H1 (cell line): ENCODE results near the gene CHSY3. TPM values are rescaled to one million over a fixed set of nuclear protein-coding genes. Genes with fewer than 3 reads are reported as not detected.

Experiments used
- CTCF ChIA-PET: fragments of 300-600 bp; sonication (Branson Sonifier 250); formaldehyde crosslinking; loops from one replicate; lab custom pipeline; 2021; ENCODE audit not compliant: partially characterized antibody; lab: Charles Lee
- POLR2A ChIA-PET: fragments of 300-600 bp; sonication (Branson Sonifier 250); formaldehyde crosslinking; loops from one replicate; lab custom pipeline; 2021; ENCODE audit warnings: inconsistent platforms; ENCODE audit not compliant: partially characterized antibody; lab: Charles Lee
- DNase-seq, 2 experiments: peaks; one replicate each; pipeline versions ENCODE4 v3.0.0 to v3.0.0-alpha.2; 2010 to 2022; ENCODE audit warnings: low spot score in 2 of 2, low read depth in 1 of 2, mixed read lengths in 1 of 2
- FAIRE-seq: peaks from 2 replicates; lab custom pipeline; 2011; peaks lifted over from hg19 to GRCh38; lab: Jason Lieb, UNC
- H2AFZ ChIP-seq: 2 replicates; pipeline ENCODE4 v1.8.1; 2012; ENCODE audit warnings: low read length, inconsistent platforms
- H2AK5ac ChIP-seq: 2 replicates; pipeline ENCODE4 v1.6.1; 2013; ENCODE audit warnings: low read depth, low read length
- H2BK120ac ChIP-seq: replicated peaks from 2 replicates; pipeline ENCODE3; 2013; ENCODE audit warnings: low read depth, low read length, inconsistent platforms
- H2BK12ac ChIP-seq: 2 replicates; pipeline ENCODE4 v1.6.1; 2013; ENCODE audit warnings: low read depth, low read length
- H2BK15ac ChIP-seq: 2 replicates; pipeline ENCODE4 v1.6.1; 2013; ENCODE audit warnings: low read length
- H2BK20ac ChIP-seq: 2 replicates; pipeline ENCODE4 v1.6.1; 2013; ENCODE audit warnings: low read length
- H2BK5ac ChIP-seq: 2 replicates; pipeline ENCODE4 v1.6.1; 2013; ENCODE audit warnings: low read depth, low read length
- H3K14ac ChIP-seq: 2 replicates; pipeline ENCODE4 v1.6.1; 2013; ENCODE audit warnings: inconsistent platforms; ENCODE audit not compliant: insufficient read length
- H3K18ac ChIP-seq: 2 replicates; pipeline ENCODE4 v1.6.1; 2013; ENCODE audit warnings: low read length; ENCODE audit errors: extremely low read depth
- H3K23ac ChIP-seq: 2 replicates; pipeline ENCODE4 v1.6.1; 2013; ENCODE audit warnings: inconsistent platforms; ENCODE audit not compliant: insufficient read length
- H3K23me2 ChIP-seq: 2 replicates; pipeline ENCODE4 v1.6.1; 2013; ENCODE audit warnings: low read depth, low read length
- H3K27ac ChIP-seq: 2 replicates; pipeline ENCODE4 v1.6.1; 2011; ENCODE audit warnings: low read depth, low read length, inconsistent platforms
- H3K27me3 ChIP-seq, 4 experiments: replicated peaks in 1 of 4; 1 replicate in 1 of 4; 2 replicates in 3 of 4; pipeline versions ENCODE4 v1.6.1 to v1.8.1; 2011 to 2013; ENCODE audit warnings: low read length in 3 of 4, mild to moderate bottlenecking in 3 of 4, inconsistent platforms in 2 of 4, mixed read lengths in 2 of 4, moderate library complexity in 1 of 4; ENCODE audit not compliant: control insufficient read depth in 3 of 4, insufficient read depth in 3 of 4; ENCODE audit errors: extremely low read depth in 1 of 4
- H3K36me3 ChIP-seq, 4 experiments: 2 replicates each; pipeline versions ENCODE4 v1.6.1 to v1.8.1; 2011 to 2013; ENCODE audit warnings: mild to moderate bottlenecking in 4 of 4, low read length in 3 of 4, moderate library complexity in 2 of 4, control low read depth in 1 of 4, inconsistent platforms in 1 of 4; ENCODE audit not compliant: insufficient read depth in 4 of 4, control insufficient read depth in 2 of 4
- H3K4ac ChIP-seq: replicated peaks from 2 replicates; pipeline ENCODE3; 2013; ENCODE audit warnings: low read length, low read depth, mixed read lengths, inconsistent platforms; ENCODE audit not compliant: insufficient read length
- H3K4me1 ChIP-seq, 4 experiments: replicated peaks in 1 of 4; 1 replicate in 1 of 4; 2 replicates in 3 of 4; pipeline versions ENCODE4 v1.6.1 to v1.8.1; 2011 to 2013; ENCODE audit warnings: low read length in 3 of 4, inconsistent platforms in 2 of 4, mixed read lengths in 1 of 4; ENCODE audit not compliant: insufficient read depth in 4 of 4, control insufficient read depth in 3 of 4
- H3K4me2 ChIP-seq, 2 experiments: 2 replicates each; pipeline versions ENCODE4 v1.6.1 to v1.8.1; 2011 to 2013; ENCODE audit warnings: low read depth in 2 of 2, low read length in 2 of 2, control low read depth in 1 of 2, inconsistent platforms in 1 of 2, mild to moderate bottlenecking in 1 of 2; ENCODE audit not compliant: insufficient read depth in 1 of 2
- H3K4me3 ChIP-seq, 4 experiments: fragments of 200-600, 300-600 bp in 1 of 4; sonication (generic), shearing (Covaris generic), sonication (Bioruptor Twin) in 1 of 4; 2 replicates each; pipeline versions ENCODE4 v1.5.1 to v1.8.1; 2011 to 2016; ENCODE audit warnings: low read length in 4 of 4, low read depth in 3 of 4, control low read depth in 2 of 4, inconsistent platforms in 2 of 4, mild to moderate bottlenecking in 2 of 4, mixed read lengths in 1 of 4, moderate library complexity in 1 of 4; ENCODE audit not compliant: insufficient read depth in 2 of 4; ENCODE audit errors: extremely low read depth in 1 of 4
- H3K56ac ChIP-seq: replicated peaks from 2 replicates; pipeline ENCODE3; 2013; ENCODE audit warnings: low read depth, mild to moderate bottlenecking, mixed read lengths, low read length, inconsistent platforms; ENCODE audit not compliant: insufficient read length
- H3K79me1 ChIP-seq: 2 replicates; pipeline ENCODE4 v1.6.1; 2013; ENCODE audit warnings: low read depth, low read length, control low read depth
- H3K79me2 ChIP-seq, 2 experiments: 2 replicates each; pipeline versions ENCODE4 v1.6.1 to v1.8.1; 2012 to 2013; ENCODE audit warnings: low read length in 2 of 2, mild to moderate bottlenecking in 2 of 2, inconsistent platforms in 1 of 2; ENCODE audit not compliant: insufficient read depth in 2 of 2, control insufficient read depth in 1 of 2
- H3K9ac ChIP-seq, 4 experiments: replicated peaks in 1 of 4; 1 replicate in 1 of 4; 2 replicates in 3 of 4; pipeline versions ENCODE4 v1.6.1 to v1.8.1; 2011 to 2013; ENCODE audit warnings: low read depth in 3 of 4, low read length in 3 of 4, control low read depth in 2 of 4, mild to moderate bottlenecking in 2 of 4, moderate library complexity in 2 of 4, inconsistent platforms in 1 of 4; ENCODE audit errors: extremely low read depth in 1 of 4
- H3K9me3 ChIP-seq, 2 experiments: 2 replicates each; pipeline versions ENCODE4 v1.6.1 to v1.8.1; 2012 to 2013; ENCODE audit warnings: mild to moderate bottlenecking in 2 of 2, moderate library complexity in 2 of 2, control low read depth in 1 of 2, inconsistent platforms in 1 of 2, low read depth in 1 of 2, low read length in 1 of 2, mixed read lengths in 1 of 2; ENCODE audit not compliant: insufficient read depth in 2 of 2
- H4K20me1 ChIP-seq, 2 experiments: replicated peaks in 1 of 2; 2 replicates each; pipeline versions ENCODE3 to v1.8.1; 2011 to 2013; ENCODE audit warnings: inconsistent platforms in 2 of 2, low read length in 2 of 2, mild to moderate bottlenecking in 1 of 2; ENCODE audit not compliant: insufficient read depth in 2 of 2, control insufficient read depth in 1 of 2
- H4K5ac ChIP-seq: 2 replicates; pipeline ENCODE4 v1.6.1; 2013; ENCODE audit warnings: low read length, low read depth, mixed read lengths, inconsistent platforms; ENCODE audit not compliant: insufficient read length
- H4K8ac ChIP-seq: 2 replicates; pipeline ENCODE4 v1.8.0; 2013; ENCODE audit warnings: mild to moderate bottlenecking, moderate library complexity, low read length, inconsistent platforms; ENCODE audit not compliant: insufficient read depth; ENCODE audit errors: extremely low read depth
- H4K91ac ChIP-seq: replicated peaks from 2 replicates; pipeline ENCODE3; 2013; ENCODE audit warnings: low read length, mixed read lengths, inconsistent platforms; ENCODE audit not compliant: insufficient read length
- CTBP2 ChIP-seq: IDR thresholded peaks from 2 replicates; pipeline ENCODE4 v1.7.0; 2011; ENCODE audit warnings: borderline replicate concordance, mild to moderate bottlenecking, moderate library complexity, mixed read lengths, low read length; ENCODE audit not compliant: insufficient read depth, insufficient read length
- HDAC2 ChIP-seq, 2 experiments: fragments of 300-600 bp in 1 of 2; sonication (generic) in 1 of 2; IDR thresholded peaks; 2 replicates each; pipeline ENCODE4 v1.6.1; 2011 to 2012; ENCODE audit warnings: low read depth in 2 of 2, low read length in 2 of 2, mild to moderate bottlenecking in 2 of 2, moderate library complexity in 2 of 2, borderline replicate concordance in 1 of 2, inconsistent platforms in 1 of 2
- RFX5 ChIP-seq: IDR thresholded peaks from 2 replicates; pipeline ENCODE4 v1.6.1; 2011; ENCODE audit warnings: low read depth, low read length, improper control_type of control experiment, borderline replicate concordance
- RXRA ChIP-seq: IDR thresholded peaks from 2 replicates; pipeline ENCODE4 v1.6.1; 2011; ENCODE audit warnings: low read depth, mild to moderate bottlenecking, low read length, moderate library complexity; ENCODE audit not compliant: insufficient read depth
- SUZ12 ChIP-seq: fragments of 200-600 bp; sonication (generic); IDR thresholded peaks from 2 replicates; pipeline ENCODE4 v1.6.1; 2012; ENCODE audit warnings: mild to moderate bottlenecking, inconsistent platforms, low read length, moderate library complexity, mixed read lengths
- TAF1 ChIP-seq: IDR thresholded peaks from 2 replicates; pipeline ENCODE4 v1.6.1; 2011; ENCODE audit warnings: mild to moderate bottlenecking, low read depth, low read length
- polyA plus RNA-seq, 7 experiments: library from polyadenylated mRNA; depleted of rRNA in 3 of 7; stranded (reverse) in 5 of 7; unstranded in 2 of 7; fragments of >200 nt in 5 of 7; fragments of 200-250 nt in 2 of 7; gene quantifications; 1 replicate in 5 of 7; 2 replicates in 1 of 7; 4 replicates in 1 of 7; pipeline versions ENCODE4 v1.2.1 to v1.2.3, GENCODE V29; 2011 to 2013; ENCODE audit warnings: missing spikeins in 2 of 7, mixed read lengths in 2 of 7
- total RNA-seq: library from RNA; stranded (reverse); fragmentation: NEBNext Ultra II Directional; extraction: Animal tissue kit (Norgen Biotek cat#: 25700); gene quantifications from 2 replicates; pipeline ENCODE4 v1.2.1, GENCODE V29; 2021
- TF ChIP-seq, protein P1 (sequence below): IDR thresholded peaks from 2 replicates; pipeline ENCODE4 v1.6.1; 2012; ENCODE audit warnings: low read length, inconsistent platforms

The CHSY3 gene
- total and polyA plus RNA-seq, 2 of the 8 experiments (the other 6 are each of a cell fraction or from before 2014, with no cell fraction given), result 0.24 to 1.8 TPM

DNA sequence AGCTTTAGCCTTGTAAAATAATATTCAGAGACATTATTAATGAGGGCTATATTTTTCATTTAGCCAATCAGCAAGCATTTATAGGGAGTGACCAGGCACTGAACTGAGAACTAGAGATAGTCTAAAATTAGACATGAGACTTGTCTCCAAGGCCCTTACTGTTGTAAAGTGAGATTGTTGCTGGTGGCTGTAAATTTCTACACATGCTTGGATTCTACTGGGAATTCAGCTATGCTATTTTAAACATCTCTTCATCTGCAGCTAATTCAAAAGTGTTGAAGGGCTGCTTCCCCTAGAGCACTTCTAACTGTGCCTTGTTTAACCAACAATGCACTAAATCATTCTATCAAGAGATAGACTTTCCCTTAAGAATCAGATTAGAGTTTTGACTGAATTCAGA lies 67.4 kb downstream of the CHSY3 start:
- H3K23me2 ChIP-seq, result no peaks in the 10 kb centered on the region; the same call in 1 of the 2 replicates
- H4K5ac ChIP-seq, result no peak overlapping the region
- H3K27me3 ChIP-seq, result no peaks in the 10 kb centered on the region
- H4K91ac ChIP-seq, result no peak overlapping the region
- no peak overlapping the region for H3K9ac ChIP-seq
- no peaks in the 10 kb centered on the region for H3K79me2 ChIP-seq
- H3K14ac ChIP-seq, result no peak overlapping the region
- H2BK15ac ChIP-seq, result no peak overlapping the region
- H3K4me1 ChIP-seq, result no peaks in the 10 kb centered on the region
- no peak overlapping the region for H3K56ac ChIP-seq
- no peaks in the 10 kb centered on the region for H3K36me3 ChIP-seq
- no peaks in the 10 kb centered on the region for H4K20me1 ChIP-seq
- DNase-seq, result no peak
- TF ChIP-seq HDAC2 (IDR thresholded peaks at IDR 0.05; ENCODE audit: borderline replicate concordance in 1 of 2, low read depth in 2 of 2, low read length in 2 of 2), result no peak
- no peak for TF ChIP-seq RFX5
- TF ChIP-seq SUZ12, result no peak
- TF ChIP-seq CTBP2, result no peak
- no peak for TF ChIP-seq RXRA
- no peak for TF ChIP-seq TAF1
- TF ChIP-seq, protein P1, sequence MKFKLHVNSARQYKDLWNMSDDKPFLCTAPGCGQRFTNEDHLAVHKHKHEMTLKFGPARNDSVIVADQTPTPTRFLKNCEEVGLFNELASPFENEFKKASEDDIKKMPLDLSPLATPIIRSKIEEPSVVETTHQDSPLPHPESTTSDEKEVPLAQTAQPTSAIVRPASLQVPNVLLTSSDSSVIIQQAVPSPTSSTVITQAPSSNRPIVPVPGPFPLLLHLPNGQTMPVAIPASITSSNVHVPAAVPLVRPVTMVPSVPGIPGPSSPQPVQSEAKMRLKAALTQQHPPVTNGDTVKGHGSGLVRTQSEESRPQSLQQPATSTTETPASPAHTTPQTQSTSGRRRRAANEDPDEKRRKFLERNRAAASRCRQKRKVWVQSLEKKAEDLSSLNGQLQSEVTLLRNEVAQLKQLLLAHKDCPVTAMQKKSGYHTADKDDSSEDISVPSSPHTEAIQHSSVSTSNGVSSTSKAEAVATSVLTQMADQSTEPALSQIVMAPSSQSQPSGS, result no peak
- H3K4me3 ChIP-seq, result no peak overlapping the region
- H2AK5ac ChIP-seq, result no peak overlapping the region
- H3K9me3 ChIP-seq, result no peaks in the 10 kb centered on the region
- no peak overlapping the region for H2BK12ac ChIP-seq
- no peak overlapping the region for H3K18ac ChIP-seq
- H3K27ac ChIP-seq, result no peak overlapping the region
- ChIA-PET CTCF (no interaction called here), POLR2A (interaction anchor here (1.3 kb wide), 1 partner anchor 11 kb away, joined by 3 read pairs; no protein-coding TSS in a partner anchor)
- no peak overlapping the region for H3K23ac ChIP-seq
- H2BK120ac ChIP-seq, result no peak overlapping the region
- no peak overlapping the region for H2BK20ac ChIP-seq
- no peak overlapping the region for H3K4me2 ChIP-seq
- H4K8ac ChIP-seq, result no peak overlapping the region
- no peak for FAIRE-seq
- no peak overlapping the region for H3K4ac ChIP-seq
- no peaks in the 10 kb centered on the region for H3K79me1 ChIP-seq
- no peak overlapping the region for H2BK5ac ChIP-seq
- no peak overlapping the region for H2AFZ ChIP-seq
